GM19463 (cell line): Measurements from ENCODE around the gene LDB1.

Experiments
- ATAC-seq: cut with Tn5 transposase; IDR thresholded peaks from one replicate; pipeline ENCODE4 v1.9.1; 2021; ENCODE audit warnings: mild to moderate bottlenecking, moderate library complexity; ENCODE audit not compliant: unreplicated experiment

The LDB1 gene

GRCh38 chr10:102066399-102067088 lies 53.6 kb downstream of the LDB1 start:
- ATAC-seq, result no peak

DNA sequence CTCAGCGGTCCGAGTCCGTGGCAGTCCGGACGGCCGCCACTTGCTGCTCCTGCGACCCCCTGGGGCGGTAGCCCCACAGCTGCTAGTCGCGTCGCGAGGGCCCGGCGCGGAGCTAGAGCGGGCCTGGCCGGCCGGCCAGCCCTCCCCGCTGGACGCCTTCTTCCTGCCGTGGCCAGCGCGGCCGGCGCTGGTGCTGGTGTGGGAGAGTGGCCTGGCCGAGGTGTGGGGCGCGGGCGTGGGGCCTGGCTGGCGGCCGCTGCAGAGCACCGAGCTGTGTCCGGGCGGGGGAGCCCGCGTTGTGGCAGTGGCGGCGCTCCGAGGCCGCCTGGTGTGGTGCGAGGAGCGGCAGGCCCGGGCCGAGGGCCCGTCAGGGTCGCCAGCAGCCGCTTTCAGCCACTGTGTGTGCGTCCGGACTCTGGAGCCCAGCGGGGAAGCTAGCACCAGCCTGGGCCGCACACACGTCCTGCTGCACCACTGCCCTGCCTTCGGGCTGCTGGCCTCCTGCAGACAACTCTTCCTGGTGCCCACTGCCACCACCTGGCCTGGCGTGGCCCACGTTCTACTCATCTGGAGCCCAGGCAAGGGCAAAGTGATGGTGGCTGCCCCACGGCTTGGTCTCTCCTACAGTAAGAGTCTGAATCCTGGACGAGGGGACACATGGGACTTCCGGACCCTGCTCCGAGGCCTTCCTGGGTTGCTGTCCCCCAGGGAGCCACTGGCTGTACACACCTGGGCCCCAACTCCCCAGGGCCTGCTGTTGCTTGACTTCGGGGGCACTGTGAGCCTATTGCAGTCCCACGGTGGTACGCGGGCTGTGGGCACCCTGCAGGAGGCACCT lies 54.4 kb downstream of the LDB1 start:
- peak; percentile 23 for ATAC-seq

DNA sequence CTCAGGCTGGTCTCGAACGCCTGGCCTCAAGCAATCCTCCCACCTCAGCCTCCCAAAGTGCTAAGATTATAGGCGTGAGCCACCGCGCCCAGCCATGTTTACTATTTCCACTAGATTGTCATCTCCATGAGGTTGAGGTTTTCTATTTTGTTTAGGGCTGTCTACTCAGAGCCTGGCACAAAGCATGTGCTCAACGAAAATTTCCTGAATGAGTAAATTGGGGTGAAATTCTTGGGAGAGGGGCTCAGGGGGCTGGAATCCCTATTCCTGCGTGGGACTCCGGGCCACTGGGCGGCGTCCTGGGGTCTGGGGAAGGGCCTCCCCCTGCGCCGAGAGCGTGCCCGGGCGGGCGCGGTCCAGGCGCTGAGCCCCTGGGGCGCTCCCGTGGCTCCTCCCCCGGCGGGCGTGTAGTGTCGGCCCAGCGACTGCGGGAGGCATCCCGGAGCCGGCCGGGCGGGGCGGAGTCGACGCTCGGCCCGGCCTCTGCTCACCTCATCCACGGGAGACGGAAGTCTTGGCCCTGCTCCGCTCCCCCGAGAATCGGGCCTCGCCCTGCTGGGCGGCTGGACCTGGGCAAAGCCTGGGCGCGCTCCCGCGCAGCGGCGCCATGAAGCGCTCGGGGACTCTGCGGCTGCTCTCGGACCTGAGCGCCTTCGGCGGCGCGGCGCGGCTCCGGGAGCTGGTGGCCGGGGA lies 55.2 kb downstream of the LDB1 start, which contains the start of gene HPS6:
TSS of gene HPS6 (plus strand) at position 482 of the 693 bp plus-strand sequence. CDS start at position 608, 126 bp downstream.
- peak; percentile 98 for ATAC-seq

GRCh38 chr10:102064503-102064867 lies 55.7 kb downstream of the LDB1 start:
- no peak for ATAC-seq

DNA sequence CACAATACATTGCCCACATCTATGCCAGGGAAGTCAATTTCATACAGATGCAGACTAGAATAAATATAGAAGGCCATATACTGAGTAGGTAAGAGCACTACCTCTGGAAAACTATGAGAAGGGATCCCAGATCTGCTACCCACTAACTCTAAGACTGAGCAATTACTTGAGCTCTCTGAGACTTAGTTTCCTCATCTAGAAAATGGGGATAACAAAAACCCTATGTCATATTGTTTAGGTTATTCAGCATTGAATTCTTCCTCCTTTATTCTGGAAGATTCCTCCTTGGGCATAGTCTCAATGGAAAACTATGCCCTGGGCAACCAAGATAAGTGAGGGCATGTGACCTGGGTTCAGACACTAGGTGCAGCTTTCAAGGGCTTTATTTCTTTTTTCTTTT lies 60.2 kb downstream of the LDB1 start:
- ATAC-seq, result no peak
